A549 treated with ZK216348 at 1 μM for 4 hours (cell line): ENCODE results near the gene AGMAT. TPM values are rescaled to one million over a fixed set of nuclear protein-coding genes. Genes with fewer than 3 reads are reported as not detected.

Source experiments
- total RNA-seq: library from RNA; stranded (reverse); fragments of 200-300 nt; extraction: Qiagen RNA extraction; gene quantifications from 5 replicates; pipeline ENCODE4 v1.2.3, GENCODE V29; 2022; ENCODE audit warnings: low read depth

AGMAT gene, protein sequence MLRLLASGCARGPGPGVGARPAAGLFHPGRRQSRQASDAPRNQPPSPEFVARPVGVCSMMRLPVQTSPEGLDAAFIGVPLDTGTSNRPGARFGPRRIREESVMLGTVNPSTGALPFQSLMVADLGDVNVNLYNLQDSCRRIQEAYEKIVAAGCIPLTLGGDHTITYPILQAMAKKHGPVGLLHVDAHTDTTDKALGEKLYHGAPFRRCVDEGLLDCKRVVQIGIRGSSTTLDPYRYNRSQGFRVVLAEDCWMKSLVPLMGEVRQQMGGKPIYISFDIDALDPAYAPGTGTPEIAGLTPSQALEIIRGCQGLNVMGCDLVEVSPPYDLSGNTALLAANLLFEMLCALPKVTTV
- 4.5 to 8.1 TPM (median 7.6 TPM) in 5 replicates for total RNA-seq

GRCh38 chr1:15584489-15585363 lies at the start of gene AGMAT:
Gene AGMAT, minus strand, starts transcription at chr1:15585051. Its CDS starts 84 bp downstream, at chr1:15584967.

GRCh38 chr1:15617173-15618076 lies 32.6 kb upstream of the AGMAT start, which contains the start of gene DDI2:
Gene DDI2, plus strand, starts transcription at chr1:15617458. Its CDS starts 213 bp downstream, at chr1:15617671.

GRCh38 chr1:15526490-15527339 lies 58.1 kb downstream of the AGMAT start, which contains the start of gene DNAJC16:
Gene DNAJC16, plus strand, starts transcription at chr1:15526848. Its CDS starts 2,258 bp downstream, at chr1:15529106.

DNA sequence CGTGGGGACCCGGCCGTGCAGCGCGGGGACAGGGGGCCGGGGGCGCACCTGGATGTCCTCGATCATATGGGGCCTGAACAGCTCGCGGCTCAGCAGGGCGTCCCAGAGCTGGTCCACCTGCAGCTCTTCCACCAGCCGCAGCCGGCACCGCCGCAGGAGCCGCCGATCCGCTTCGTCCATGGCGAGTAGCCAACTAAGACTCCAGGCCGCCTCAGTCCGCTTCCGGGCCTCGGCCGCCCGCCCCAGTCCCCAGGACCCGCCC lies 60.9 kb downstream of the AGMAT start, which contains the start of gene CASP9:
Gene CASP9, minus strand, starts transcription at position 195 of the 262 bp plus-strand sequence. Its CDS starts 15 bp downstream, at position 180.

Other genes with a start within 250 kb of the AGMAT start
- 143 to 291 TPM (median 261 TPM) in 5 replicates for gene EFHD2, start 175.2 kb downstream of the AGMAT start, total RNA-seq
- gene CTRC, start 146.6 kb downstream of the AGMAT start, total RNA-seq: 0.67 to 1.8 TPM (median 0.94 TPM) in 5 replicates
- not detected in 5 replicates for gene CELA2A, start 128.3 kb downstream of the AGMAT start, total RNA-seq
- gene CELA2B, start 108.9 kb downstream of the AGMAT start, total RNA-seq: not detected in 5 replicates
- gene CASP9, start 60.8 kb downstream of the AGMAT start, total RNA-seq: 4.1 to 6.9 TPM (median 6.1 TPM) in 5 replicates
- 3.9 to 5.6 TPM (median 4.0 TPM) in 5 replicates for gene DNAJC16, start 58.2 kb downstream of the AGMAT start, total RNA-seq
- 6.5 to 10.5 TPM (median 8.6 TPM) in 5 replicates for gene DDI2, start 32.4 kb upstream of the AGMAT start, total RNA-seq
- 16.2 to 30.5 TPM (median 26.7 TPM) in 5 replicates for gene PLEKHM2, start 99.3 kb upstream of the AGMAT start, total RNA-seq
- 0.12 to 0.48 TPM (median 0.28 TPM) in 5 replicates for gene SLC25A34, start 151.2 kb upstream of the AGMAT start, total RNA-seq
- gene TMEM82, start 157.4 kb upstream of the AGMAT start, total RNA-seq: not detected in 5 replicates
- gene FBLIM1, start 173.7 kb upstream of the AGMAT start, total RNA-seq: 21.1 to 38.6 TPM (median 30.3 TPM) in 5 replicates
- gene UQCRHL, start 222.6 kb upstream of the AGMAT start, total RNA-seq: 6.1 to 15.5 TPM (median 7.8 TPM) in 5 replicates